Measurements from ENCODE around the gene FOXP1. TPM values are rescaled to one million over a fixed set of nuclear protein-coding genes. Genes with fewer than 3 reads are reported as not detected.
A peak's percentile ranks its signal among the peaks of the same experiment; 100 is the strongest.

Gene FOXP1
- total and polyA plus RNA-seq, 2 of the 13 experiments (the other 11 are each of a cell fraction or from before 2014, with no cell fraction given), result 40.4 to 59.0 TPM

GRCh38 chr3:71559578-71560162, 23.9 kb downstream of the FOXP1 start (continued):
- TF ChIP-seq BRCA1 (CRISPR knock-in tag; IDR thresholded peaks at IDR 0.05) (no peak), ZIK1 (CRISPR knock-in tag; IDR thresholded peaks at IDR 0.05; ENCODE audit: borderline replicate concordance, low read depth) (no peak), ZNF296 (CRISPR knock-in tag; conservative IDR thresholded peaks at IDR 0.05) (no peak), BHLHE40 (IDR thresholded peaks at IDR 0.05; ENCODE audit: low read length) (peak; percentile 77), ZNF841 (CRISPR knock-in tag; IDR thresholded peaks at IDR 0.05; ENCODE audit: borderline replicate concordance) (no peak), ZNF674 (CRISPR knock-in tag; IDR thresholded peaks at IDR 0.05; ENCODE audit: low read depth) (no peak), ZNF543 (CRISPR knock-in tag; IDR thresholded peaks at IDR 0.05) (no peak), SMAD1 (CRISPR knock-in tag; IDR thresholded peaks at IDR 0.05; ENCODE audit: borderline replicate concordance, low read depth) (no peak), ZFP1 (CRISPR knock-in tag; IDR thresholded peaks at IDR 0.05) (no peak), SOX6 (IDR thresholded peaks at IDR 0.05) (no peak), SOX6 (CRISPR knock-in tag; IDR thresholded peaks at IDR 0.05) (peak; percentile 87), TAF15 (IDR thresholded peaks at IDR 0.05; ENCODE audit: low read depth, low read length, poor library complexity, severe bottlenecking) (no peak), FOXK2 (IDR thresholded peaks at IDR 0.05) (no peak), ZNF292 (CRISPR knock-in tag; IDR thresholded peaks at IDR 0.05; ENCODE audit: borderline replicate concordance, low read depth) (0 out of 2 replicates have a peak, but pooled peaks have one; percentile 47), PCBP1 (IDR thresholded peaks at IDR 0.05; ENCODE audit: borderline replicate concordance, low read depth, low read length) (no peak), ONECUT2 (CRISPR knock-in tag; IDR thresholded peaks at IDR 0.05) (0 out of 2 replicates have a peak, but pooled peaks have one; percentile 25), MAFG (CRISPR knock-in tag; IDR thresholded peaks at IDR 0.05) (no peak), ZNF609 (CRISPR knock-in tag; IDR thresholded peaks at IDR 0.05; ENCODE audit: borderline replicate concordance) (peak; percentile 38; the same call in 1 of the 2 replicates), ZNF367 (CRISPR knock-in tag; IDR thresholded peaks at IDR 0.05; ENCODE audit: borderline replicate concordance) (no peak), ZNF337 (CRISPR knock-in tag; IDR thresholded peaks at IDR 0.05; ENCODE audit: borderline replicate concordance, low read depth) (no peak), MED8 (CRISPR knock-in tag; IDR thresholded peaks at IDR 0.05; ENCODE audit: insufficient replicate concordance) (no peak)
- TF ChIP-seq, protein P1, sequence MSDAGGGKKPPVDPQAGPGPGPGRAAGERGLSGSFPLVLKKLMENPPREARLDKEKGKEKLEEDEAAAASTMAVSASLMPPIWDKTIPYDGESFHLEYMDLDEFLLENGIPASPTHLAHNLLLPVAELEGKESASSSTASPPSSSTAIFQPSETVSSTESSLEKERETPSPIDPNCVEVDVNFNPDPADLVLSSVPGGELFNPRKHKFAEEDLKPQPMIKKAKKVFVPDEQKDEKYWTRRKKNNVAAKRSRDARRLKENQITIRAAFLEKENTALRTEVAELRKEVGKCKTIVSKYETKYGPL (CRISPR knock-in tag; IDR thresholded peaks at IDR 0.05), result no peak
- TF ChIP-seq, protein P2, sequence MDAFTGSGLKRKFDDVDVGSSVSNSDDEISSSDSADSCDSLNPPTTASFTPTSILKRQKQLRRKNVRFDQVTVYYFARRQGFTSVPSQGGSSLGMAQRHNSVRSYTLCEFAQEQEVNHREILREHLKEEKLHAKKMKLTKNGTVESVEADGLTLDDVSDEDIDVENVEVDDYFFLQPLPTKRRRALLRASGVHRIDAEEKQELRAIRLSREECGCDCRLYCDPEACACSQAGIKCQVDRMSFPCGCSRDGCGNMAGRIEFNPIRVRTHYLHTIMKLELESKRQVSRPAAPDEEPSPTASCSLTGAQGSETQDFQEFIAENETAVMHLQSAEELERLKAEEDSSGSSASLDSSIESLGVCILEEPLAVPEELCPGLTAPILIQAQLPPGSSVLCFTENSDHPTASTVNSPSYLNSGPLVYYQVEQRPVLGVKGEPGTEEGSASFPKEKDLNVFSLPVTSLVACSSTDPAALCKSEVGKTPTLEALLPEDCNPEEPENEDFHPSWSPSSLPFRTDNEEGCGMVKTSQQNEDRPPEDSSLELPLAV (CRISPR knock-in tag; conservative IDR thresholded peaks at IDR 0.05; ENCODE audit: low read depth), result no peak
